B cell (primary cell): Measurements from ENCODE around the gene TLR2.

Experiments
- EZH2 ChIP-seq: IDR thresholded peaks from 2 replicates; pipeline ENCODE4 v1.6.1; 2012; ENCODE audit warnings: borderline replicate concordance, low read depth, mild to moderate bottlenecking, moderate library complexity, low read length; ENCODE audit not compliant: insufficient read depth, poor library complexity, severe bottlenecking
- TF ChIP-seq, protein P1 (sequence below): fragments of 200-600 bp; IDR thresholded peaks from one replicate; pipeline ENCODE4 v1.8.0; 2022; ENCODE audit warnings: antibody characterized with exemption, mild to moderate bottlenecking

DNA sequence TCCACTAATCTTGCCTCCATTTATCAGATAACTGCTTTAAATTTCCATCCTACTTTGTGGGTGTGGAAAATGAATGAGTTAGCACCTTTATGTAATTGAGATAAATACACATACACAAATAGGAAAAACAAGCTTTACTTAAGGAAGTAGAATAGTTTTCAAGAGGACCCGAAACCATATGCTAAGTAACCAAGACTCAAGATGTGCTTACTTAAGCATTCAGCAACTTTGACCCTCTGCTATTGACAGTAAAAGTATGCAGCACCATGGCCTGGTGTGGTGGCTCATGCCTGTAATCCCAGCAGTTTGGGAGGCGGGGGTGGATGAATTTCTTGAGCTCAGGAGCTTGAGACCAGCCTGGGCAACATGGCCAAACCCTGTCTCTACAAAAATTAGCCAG lies 45.8 kb downstream of the TLR2 start:
- TF ChIP-seq, protein P1, sequence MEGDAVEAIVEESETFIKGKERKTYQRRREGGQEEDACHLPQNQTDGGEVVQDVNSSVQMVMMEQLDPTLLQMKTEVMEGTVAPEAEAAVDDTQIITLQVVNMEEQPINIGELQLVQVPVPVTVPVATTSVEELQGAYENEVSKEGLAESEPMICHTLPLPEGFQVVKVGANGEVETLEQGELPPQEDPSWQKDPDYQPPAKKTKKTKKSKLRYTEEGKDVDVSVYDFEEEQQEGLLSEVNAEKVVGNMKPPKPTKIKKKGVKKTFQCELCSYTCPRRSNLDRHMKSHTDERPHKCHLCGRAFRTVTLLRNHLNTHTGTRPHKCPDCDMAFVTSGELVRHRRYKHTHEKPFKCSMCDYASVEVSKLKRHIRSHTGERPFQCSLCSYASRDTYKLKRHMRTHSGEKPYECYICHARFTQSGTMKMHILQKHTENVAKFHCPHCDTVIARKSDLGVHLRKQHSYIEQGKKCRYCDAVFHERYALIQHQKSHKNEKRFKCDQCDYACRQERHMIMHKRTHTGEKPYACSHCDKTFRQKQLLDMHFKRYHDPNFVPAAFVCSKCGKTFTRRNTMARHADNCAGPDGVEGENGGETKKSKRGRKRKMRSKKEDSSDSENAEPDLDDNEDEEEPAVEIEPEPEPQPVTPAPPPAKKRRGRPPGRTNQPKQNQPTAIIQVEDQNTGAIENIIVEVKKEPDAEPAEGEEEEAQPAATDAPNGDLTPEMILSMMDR, result no peak
- no peak for TF ChIP-seq EZH2
